Renal pelvis (tissue), 4 donors: Measurements from ENCODE around the gene ZCCHC7. TPM values are rescaled to one million over a fixed set of nuclear protein-coding genes. Genes with fewer than 3 reads are reported as not detected.
"Not testable (repeated sequence)": the region's sequence is repeated elsewhere in the genome, so short reads cannot be mapped to it uniquely, and the experiment has no call there.

Source experiments
- DNase-seq: peaks from one replicate; pipeline ENCODE4 v3.0.0-alpha.2; 2013
- polyA plus RNA-seq, 3 donors: library from polyadenylated mRNA; unstranded; fragments of 120-200 nt; gene quantifications; one replicate each; pipeline ENCODE4 v1.2.1, GENCODE V29; 2013; ENCODE audit not compliant: insufficient read length in 3 of 3

The ZCCHC7 gene
- polyA plus RNA-seq, 3 donors = 20.4 to 23.1 (median 20.7) TPM

- DNase-seq = no peak
Measured at GRCh38 chr9:37371565-37372464, 251.4 kb downstream of the ZCCHC7 start.

DNA sequence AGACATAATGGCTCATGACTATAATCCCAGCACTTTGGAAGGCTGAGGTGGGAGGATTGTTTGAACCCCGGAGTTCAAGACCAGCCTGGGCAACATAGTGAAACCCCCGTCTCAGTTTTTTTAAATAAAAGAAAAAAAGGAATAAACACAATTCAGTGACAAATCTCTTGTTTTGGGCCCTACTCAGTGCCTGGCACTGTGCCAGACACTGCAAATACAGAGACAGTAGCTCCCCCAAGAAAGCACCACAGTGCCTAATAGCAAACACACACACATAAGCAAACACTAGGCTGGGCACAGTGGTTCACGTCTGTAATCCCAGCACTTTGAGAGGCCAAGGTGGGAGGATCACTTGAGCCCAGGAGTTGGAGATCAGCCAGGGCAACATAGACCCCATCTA is 252.5 kb downstream of the ZCCHC7 start:
- DNase-seq = no peak

DNA sequence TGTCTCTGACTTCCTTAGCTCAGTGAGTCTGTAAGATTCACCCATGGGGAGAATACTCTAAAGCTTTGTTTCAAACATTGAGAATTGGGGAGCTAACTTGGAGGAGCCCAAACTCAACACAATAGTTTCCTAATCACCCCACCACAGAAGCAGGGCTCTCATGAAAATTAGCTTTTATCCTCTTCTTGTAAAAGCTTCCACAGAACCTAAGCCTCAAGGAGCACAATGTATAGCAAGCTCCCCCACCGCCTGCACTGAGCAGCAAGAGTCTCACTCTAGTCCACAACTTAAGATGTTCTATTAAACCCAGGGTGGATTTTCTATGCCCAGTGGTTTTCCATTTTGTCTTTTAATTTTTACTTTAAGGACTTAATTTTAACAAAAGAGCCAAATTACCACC is 253.2 kb downstream of the ZCCHC7 start:
- DNase-seq = no peak

DNA sequence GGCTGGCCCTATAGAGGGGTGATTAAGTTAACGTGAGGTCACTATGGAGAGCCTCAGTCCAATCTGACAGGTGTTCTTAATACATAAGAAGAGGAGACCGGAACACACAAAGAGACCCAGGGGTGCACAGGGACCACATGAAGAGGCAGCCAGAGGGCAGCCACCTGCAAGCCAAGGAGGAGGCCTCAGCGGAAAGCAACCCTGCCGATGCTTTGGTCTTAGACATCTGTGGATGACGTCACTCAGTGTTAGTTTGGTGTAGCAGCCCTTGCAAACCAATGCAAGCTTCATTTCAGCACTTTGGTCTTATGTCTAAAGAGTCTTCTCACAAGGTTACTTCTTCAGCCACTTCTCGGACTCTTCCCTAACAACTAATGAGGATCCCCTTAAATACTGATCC is 254.5 kb downstream of the ZCCHC7 start:
- DNase-seq = no peak

DNA sequence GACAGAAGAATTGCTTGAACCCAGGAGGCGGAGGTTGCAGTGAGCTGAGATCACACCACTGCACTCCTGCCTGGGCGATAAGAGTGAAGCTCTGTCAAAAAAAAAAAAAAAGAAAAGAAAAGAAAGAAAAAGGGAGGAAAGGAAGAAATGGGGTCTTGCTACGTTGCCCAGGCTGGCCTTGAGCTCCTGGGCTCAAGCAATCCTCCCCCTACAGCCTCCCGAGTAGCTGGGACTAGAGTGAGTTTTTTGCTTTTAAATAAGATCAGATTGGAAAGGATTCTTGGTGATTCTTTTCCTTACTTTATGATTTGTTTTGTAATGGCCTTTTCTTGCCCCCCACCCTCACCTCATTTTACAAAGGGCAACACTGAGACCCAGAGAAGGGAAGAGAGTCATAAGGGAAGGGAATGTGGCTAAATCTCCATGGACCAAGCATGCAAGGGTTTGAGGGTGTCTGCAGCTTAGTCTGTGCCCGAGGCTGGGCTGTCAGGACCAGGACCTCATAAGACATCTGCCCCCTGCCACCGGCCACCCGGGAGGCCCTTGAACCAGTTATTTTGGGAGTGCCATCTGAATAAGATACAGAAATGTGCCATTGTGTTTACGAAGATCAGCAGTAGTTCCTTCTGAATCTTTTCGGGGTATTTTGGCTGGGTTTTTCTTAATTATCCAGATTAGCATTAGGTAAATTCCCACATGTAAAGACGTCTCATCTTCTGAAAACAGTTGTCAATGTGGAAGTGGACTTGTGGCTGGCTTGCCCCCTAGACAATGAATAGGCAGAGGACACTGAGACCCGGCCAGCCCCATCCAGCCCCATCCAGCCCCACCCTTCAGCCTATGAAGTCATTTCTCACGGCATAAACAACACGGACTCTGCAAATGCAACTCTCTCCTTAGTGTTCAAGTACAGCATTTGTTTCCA is 257.6 kb downstream of the ZCCHC7 start:
- DNase-seq = no peak

DNA sequence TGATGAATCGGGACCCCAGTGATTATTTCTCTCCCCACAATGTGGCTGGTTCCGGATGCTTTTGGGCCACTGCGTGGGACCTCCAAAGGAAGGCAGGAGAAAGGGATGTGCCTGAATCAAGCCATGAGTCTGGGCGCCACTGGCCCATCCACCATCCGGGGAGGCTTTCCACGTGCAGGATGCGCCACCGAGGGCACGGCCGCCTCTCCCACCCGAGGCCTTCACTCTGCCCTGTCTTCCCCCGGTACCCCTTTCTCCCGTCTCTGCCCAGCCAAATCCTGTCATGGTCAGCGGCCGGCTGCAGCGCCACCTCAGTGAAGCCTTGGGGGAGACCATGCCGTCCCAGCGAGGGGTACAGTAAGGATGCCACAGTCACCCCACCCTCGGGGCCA is 258.2 kb downstream of the ZCCHC7 start:
- no peak for DNase-seq

- no peak for DNase-seq
Measured at GRCh38 chr9:37379835-37380234, 259.5 kb downstream of the ZCCHC7 start.

- no peak for DNase-seq
Measured at GRCh38 chr9:37380570-37380969, 260.2 kb downstream of the ZCCHC7 start.

- DNase-seq = no peak
Measured at GRCh38 chr9:37381094-37381741, 260.8 kb downstream of the ZCCHC7 start.

- no peak for DNase-seq
Measured at GRCh38 chr9:37382161-37382981, 262.0 kb downstream of the ZCCHC7 start.

GRCh38 chr9:37382982-37383357 is 262.6 kb downstream of the ZCCHC7 start:
- no peak for DNase-seq

DNA sequence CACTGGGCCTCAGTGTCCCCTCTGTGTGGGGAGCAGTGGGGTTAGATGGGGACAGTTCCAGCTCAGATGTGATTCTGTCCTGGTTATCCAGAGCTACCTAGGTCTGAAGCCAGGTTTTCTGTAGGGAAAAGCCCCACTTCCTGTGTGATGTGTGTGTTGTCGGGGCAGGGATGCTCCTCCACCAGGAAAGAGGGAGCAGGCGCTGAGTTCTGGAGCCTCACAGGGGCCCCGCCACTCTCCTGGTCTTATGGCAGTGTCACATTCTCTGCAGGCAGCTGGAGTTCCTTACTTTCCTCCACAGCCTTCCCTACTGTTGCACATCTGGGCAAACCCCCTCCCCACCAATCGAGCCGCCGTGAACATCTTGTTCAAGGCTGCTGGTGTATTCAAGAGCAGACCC is 263.0 kb downstream of the ZCCHC7 start:
- no peak for DNase-seq

- DNase-seq = no peak
Measured at GRCh38 chr9:37383876-37384746, 263.7 kb downstream of the ZCCHC7 start.

DNA sequence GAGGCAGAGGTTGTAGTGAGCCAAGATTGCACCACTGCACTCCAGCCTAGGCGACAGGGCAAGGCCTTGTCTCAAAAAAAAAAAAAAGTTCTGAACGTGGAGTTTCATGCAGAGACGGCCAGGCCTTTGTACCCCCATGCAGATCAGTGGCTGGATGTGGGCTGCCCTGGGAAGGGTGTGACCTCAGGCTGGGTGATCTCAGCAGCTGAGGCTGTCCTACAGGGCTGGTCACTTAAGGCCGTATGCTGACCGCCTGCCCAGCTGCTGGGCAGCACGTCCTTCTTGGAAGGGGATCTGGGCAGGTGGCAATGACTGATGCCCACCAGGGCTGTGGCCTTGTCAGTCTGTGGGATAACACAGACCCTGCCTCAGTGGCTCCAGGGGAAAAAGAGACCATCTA is 264.9 kb downstream of the ZCCHC7 start:
- no peak for DNase-seq

DNA sequence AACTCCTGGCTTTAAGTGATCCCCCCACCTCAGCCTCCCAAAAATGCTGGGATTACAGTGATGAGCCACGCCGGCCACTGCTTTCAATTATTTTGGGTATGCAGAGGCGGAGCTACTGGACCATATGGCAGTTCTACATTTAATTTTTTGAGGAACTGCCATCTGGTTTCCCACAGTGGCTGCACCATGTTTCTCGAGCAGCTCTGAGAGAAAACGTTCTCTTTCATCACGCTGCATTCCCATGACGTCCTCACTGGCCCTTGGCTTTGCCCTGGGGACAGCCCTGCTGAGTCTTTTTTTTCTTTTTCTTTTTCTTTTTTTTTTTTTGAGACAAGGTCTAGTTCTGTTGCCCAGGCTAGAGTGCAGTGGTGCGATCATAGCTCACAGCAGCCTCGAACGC is 266.6 kb downstream of the ZCCHC7 start:
- no peak for DNase-seq

DNA sequence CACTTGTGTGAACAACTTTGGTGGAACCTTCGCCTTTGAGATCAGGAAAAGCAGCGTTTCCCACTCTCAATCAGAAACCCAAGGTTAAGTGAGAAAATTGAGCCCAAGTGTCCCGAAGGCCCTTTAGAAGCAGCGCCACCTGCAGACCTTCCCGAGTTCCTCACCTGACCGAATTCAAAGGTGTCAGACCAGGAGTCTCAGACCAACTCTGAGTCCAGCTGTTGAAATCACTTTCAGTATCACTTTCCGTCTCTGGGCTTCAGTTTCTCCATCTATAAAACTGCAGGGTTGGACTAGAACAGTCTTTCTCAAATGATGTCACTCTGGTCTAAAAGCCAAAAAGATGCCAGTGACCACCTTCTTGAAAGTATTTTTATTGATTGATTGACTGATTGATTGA is 270.4 kb downstream of the ZCCHC7 start:
- DNase-seq = no peak

DNA sequence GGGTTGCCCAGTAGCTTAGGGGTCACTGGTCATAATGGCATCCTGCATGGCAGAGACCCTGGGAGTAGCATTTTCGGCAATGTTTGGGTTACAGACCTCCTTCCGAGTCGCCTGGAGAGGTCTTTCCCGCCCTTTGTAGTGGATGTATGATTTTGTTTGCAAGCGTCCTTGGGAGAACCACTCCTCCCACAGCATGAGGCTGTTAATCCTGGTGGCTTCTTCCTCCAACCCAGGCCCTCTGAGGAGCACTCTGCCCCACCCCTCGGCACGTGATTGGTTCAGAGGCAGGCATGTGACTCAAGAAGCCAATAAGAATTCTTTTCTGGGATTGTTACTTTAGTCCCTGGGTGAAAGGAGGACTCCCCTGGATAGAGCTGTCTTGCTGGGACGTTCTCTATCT is 271.9 kb downstream of the ZCCHC7 start:
- no peak for DNase-seq

GRCh38 chr9:37395229-37395628 is 274.9 kb downstream of the ZCCHC7 start:
- no peak for DNase-seq

GRCh38 chr9:37395663-37396062 is 275.3 kb downstream of the ZCCHC7 start:
- no peak for DNase-seq

DNA sequence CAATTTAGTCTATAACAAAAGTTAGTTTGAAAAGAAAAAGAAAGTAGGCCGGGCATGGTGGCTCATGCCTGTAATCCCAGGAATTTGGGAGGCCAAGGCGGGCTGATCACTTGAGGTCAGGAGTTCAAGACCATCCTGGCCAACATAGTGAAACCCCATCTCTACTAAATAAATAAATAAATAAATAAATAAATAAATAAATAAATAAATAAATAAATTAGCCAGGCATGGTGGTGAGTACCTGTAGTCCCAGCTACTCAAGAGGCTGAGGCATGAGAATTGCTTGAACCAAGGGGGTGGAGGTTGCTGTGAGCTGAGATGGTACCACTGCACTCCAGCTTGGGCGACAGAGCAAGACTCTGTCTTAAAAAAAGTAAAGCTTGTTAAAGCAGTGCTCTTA is 277.6 kb downstream of the ZCCHC7 start:
- DNase-seq = not testable (repeated sequence)
